ENCODE measurements around the gene ARHGAP26.

DNA sequence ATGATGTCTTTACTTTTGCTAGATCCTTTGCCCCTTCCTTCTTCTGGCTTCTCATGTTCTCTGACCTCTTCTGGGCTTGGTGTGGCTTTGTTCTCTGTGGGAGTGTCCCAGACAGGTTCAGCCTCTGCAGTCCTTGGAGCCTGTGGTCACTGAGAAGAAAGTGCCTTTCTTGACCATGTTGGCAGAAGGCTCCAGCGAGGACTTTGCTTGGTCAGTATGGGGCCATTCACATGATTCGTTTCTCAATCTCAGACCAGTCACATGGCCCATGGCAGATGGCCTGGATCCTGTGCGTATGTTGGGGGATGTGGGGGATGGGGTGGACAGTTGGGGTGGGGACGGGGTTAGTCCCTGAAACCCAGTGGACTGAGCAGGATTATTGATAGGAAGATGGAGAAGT lies 274.1 kb downstream of the ARHGAP26 start:
- TF ChIP-seq, protein P1, sequence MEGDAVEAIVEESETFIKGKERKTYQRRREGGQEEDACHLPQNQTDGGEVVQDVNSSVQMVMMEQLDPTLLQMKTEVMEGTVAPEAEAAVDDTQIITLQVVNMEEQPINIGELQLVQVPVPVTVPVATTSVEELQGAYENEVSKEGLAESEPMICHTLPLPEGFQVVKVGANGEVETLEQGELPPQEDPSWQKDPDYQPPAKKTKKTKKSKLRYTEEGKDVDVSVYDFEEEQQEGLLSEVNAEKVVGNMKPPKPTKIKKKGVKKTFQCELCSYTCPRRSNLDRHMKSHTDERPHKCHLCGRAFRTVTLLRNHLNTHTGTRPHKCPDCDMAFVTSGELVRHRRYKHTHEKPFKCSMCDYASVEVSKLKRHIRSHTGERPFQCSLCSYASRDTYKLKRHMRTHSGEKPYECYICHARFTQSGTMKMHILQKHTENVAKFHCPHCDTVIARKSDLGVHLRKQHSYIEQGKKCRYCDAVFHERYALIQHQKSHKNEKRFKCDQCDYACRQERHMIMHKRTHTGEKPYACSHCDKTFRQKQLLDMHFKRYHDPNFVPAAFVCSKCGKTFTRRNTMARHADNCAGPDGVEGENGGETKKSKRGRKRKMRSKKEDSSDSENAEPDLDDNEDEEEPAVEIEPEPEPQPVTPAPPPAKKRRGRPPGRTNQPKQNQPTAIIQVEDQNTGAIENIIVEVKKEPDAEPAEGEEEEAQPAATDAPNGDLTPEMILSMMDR (IDR thresholded peaks at IDR 0.05), result no peak
- TF ChIP-seq POLR2A (IDR thresholded peaks at IDR 0.05), result no peak

Data from lower leg skin (tissue), 3 donors.